Measurements from ENCODE around the gene TMEM184A. TPM values are rescaled to one million over a fixed set of nuclear protein-coding genes. Genes with fewer than 3 reads are reported as not detected.

TMEM184A gene
- total and polyA plus RNA-seq, 2 of the 13 experiments (the other 11 are each of a cell fraction or from before 2014, with no cell fraction given), result 9.5 to 20.4 TPM

DNA sequence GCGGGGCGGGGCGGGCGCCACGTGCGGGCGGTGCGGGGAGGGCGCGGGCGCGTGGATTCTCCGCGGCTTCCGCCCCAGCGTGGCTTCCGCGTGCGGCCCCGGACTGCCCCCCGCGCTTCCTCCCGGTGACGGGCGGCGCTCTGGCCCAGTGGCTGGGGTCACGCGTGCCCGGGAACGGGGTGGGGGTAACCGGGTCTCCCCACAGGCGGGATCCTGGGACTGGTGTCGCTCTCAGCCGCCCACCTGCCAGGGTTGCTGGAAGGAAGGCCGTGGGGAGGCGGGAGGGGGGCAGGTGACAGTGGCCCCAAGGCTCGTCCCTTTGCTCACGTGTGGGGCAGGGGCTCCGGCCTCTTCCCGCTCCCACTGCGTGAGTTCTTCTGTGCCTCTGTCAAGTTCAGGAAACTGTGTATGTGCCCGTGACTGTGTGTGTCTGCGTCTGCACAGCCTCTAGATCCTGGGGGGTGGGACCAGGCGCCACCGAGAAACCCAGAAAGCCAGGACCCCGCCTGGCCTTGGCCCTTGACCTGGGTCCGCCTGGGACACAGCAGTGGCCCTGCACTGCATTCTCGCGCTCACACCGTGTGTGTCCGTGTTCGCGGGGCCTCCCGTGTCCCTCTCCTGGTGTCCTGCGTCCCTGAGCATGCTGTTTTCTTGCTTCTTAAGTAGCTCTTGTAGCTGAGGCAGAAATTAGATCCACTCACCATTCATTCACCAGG lies 24.6 kb downstream of the TMEM184A start (continued):
- TF ChIP-seq, protein P1, sequence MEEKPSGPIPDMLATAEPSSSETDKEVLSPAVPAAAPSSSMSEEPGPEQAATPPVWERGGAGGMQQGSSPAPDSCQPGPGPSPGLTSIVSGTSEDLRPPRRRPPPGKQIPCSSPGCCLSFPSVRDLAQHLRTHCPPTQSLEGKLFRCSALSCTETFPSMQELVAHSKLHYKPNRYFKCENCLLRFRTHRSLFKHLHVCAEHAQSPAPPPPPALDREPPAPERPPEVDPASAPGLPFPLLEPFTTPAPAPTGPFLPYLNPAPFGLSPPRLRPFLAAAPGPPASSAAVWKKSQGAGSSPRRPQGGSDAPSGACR (CRISPR knock-in tag; IDR thresholded peaks at IDR 0.05), result 0 out of 2 replicates have a peak, but pooled peaks have one; percentile 77
- TF ChIP-seq, protein P2, sequence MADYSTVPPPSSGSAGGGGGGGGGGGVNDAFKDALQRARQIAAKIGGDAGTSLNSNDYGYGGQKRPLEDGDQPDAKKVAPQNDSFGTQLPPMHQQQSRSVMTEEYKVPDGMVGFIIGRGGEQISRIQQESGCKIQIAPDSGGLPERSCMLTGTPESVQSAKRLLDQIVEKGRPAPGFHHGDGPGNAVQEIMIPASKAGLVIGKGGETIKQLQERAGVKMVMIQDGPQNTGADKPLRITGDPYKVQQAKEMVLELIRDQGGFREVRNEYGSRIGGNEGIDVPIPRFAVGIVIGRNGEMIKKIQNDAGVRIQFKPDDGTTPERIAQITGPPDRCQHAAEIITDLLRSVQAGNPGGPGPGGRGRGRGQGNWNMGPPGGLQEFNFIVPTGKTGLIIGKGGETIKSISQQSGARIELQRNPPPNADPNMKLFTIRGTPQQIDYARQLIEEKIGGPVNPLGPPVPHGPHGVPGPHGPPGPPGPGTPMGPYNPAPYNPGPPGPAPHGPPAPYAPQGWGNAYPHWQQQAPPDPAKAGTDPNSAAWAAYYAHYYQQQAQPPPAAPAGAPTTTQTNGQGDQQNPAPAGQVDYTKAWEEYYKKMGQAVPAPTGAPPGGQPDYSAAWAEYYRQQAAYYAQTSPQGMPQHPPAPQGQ (CRISPR knock-in tag; IDR thresholded peaks at IDR 0.05; ENCODE audit: borderline replicate concordance), result no peak
- TF ChIP-seq RARA (CRISPR knock-in tag; IDR thresholded peaks at IDR 0.05) (peak; percentile 54), BHLHE40 (IDR thresholded peaks at IDR 0.05; ENCODE audit: low read length) (peak; percentile 77), SIN3A (IDR thresholded peaks at IDR 0.05; ENCODE audit: borderline replicate concordance, low read depth, low read length) (peak; percentile 63; the same call in 1 of the 2 replicates), SKI (IDR thresholded peaks at IDR 0.05; ENCODE audit: partially characterized antibody) (peak; percentile 64), ZNF280D (CRISPR knock-in tag; IDR thresholded peaks at IDR 0.05) (no peak), CCDC6 (CRISPR knock-in tag; IDR thresholded peaks at IDR 0.05) (peak; percentile 76; the same call in 1 of the 2 replicates), PREB (CRISPR knock-in tag; IDR thresholded peaks at IDR 0.05) (no peak), TMF1 (CRISPR knock-in tag; IDR thresholded peaks at IDR 0.05; ENCODE audit: low read depth) (no peak), NFKB2 (CRISPR knock-in tag; IDR thresholded peaks at IDR 0.05; ENCODE audit: borderline replicate concordance) (peak; percentile 43; the same call in 1 of the 2 replicates), ZNF883 (CRISPR knock-in tag; IDR thresholded peaks at IDR 0.05; ENCODE audit: not compliant biosample characterization) (no peak), HNRNPUL1 (IDR thresholded peaks at IDR 0.05; ENCODE audit: low read depth, low read length) (no peak), ZNF543 (CRISPR knock-in tag; IDR thresholded peaks at IDR 0.05) (0 out of 2 replicates have a peak, but pooled peaks have one; percentile 10), ARHGAP35 (CRISPR knock-in tag; IDR thresholded peaks at IDR 0.05; ENCODE audit: borderline replicate concordance) (0 out of 2 replicates have a peak, but pooled peaks have one; percentile 39)
- TF ChIP-seq, protein P3, sequence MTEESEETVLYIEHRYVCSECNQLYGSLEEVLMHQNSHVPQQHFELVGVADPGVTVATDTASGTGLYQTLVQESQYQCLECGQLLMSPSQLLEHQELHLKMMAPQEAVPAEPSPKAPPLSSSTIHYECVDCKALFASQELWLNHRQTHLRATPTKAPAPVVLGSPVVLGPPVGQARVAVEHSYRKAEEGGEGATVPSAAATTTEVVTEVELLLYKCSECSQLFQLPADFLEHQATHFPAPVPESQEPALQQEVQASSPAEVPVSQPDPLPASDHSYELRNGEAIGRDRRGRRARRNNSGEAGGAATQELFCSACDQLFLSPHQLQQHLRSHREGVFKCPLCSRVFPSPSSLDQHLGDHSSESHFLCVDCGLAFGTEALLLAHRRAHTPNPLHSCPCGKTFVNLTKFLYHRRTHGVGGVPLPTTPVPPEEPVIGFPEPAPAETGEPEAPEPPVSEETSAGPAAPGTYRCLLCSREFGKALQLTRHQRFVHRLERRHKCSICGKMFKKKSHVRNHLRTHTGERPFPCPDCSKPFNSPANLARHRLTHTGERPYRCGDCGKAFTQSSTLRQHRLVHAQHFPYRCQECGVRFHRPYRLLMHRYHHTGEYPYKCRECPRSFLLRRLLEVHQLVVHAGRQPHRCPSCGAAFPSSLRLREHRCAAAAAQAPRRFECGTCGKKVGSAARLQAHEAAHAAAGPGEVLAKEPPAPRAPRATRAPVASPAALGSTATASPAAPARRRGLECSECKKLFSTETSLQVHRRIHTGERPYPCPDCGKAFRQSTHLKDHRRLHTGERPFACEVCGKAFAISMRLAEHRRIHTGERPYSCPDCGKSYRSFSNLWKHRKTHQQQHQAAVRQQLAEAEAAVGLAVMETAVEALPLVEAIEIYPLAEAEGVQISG (CRISPR knock-in tag; IDR thresholded peaks at IDR 0.05), result peak; percentile 49
- TF ChIP-seq, protein P4, sequence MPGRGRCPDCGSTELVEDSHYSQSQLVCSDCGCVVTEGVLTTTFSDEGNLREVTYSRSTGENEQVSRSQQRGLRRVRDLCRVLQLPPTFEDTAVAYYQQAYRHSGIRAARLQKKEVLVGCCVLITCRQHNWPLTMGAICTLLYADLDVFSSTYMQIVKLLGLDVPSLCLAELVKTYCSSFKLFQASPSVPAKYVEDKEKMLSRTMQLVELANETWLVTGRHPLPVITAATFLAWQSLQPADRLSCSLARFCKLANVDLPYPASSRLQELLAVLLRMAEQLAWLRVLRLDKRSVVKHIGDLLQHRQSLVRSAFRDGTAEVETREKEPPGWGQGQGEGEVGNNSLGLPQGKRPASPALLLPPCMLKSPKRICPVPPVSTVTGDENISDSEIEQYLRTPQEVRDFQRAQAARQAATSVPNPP (CRISPR knock-in tag; IDR thresholded peaks at IDR 0.05), result no peak

All from HepG2 (cell line).